ENCODE data around the gene PPY. TPM values are rescaled to one million over a fixed set of nuclear protein-coding genes. Genes with fewer than 3 reads are reported as not detected.
"Not testable (repeated sequence)": the region's sequence is repeated elsewhere in the genome, so short reads cannot be mapped to it uniquely, and the experiment has no call there.

Gene PPY
- total and polyA plus RNA-seq, 7 donors: not detected

GRCh38 chr17:43970366-43970765, 28.1 kb upstream of the PPY start:
- intact Hi-C loops (cut with DNase I): no loop called here
- no peak overlapping the region for H3K27ac ChIP-seq
- no peak for DNase-seq
- no peaks in the 10 kb centered on the region for H3K36me3 ChIP-seq
- no peaks in the 10 kb centered on the region for H3K9me3 ChIP-seq
- TF ChIP-seq POLR2A (IDR thresholded peaks at IDR 0.05): no peak
- TF ChIP-seq EP300 (IDR thresholded peaks at IDR 0.05): no peak
- TF ChIP-seq POLR2AphosphoS5 (IDR thresholded peaks at IDR 0.05): no peak
- no peak for TF ChIP-seq CTCF (IDR thresholded peaks at IDR 0.05)
- no peaks in the 10 kb centered on the region for H3K4me1 ChIP-seq
- no peak overlapping the region for H3K4me3 ChIP-seq
- WGBS, 2 donors: 73 to 86% methylated on average over 4 of the region's 4 CpGs
- peaks cover 0 to 22% (median 3%) of the 10 kb centered on the region in 3 donors for H3K27me3 ChIP-seq

- H3K27ac ChIP-seq: no peak overlapping the region
- intact Hi-C loops (cut with DNase I): no loop called here
- no peaks in the 10 kb centered on the region for H3K27me3 ChIP-seq
- no peak for DNase-seq
- no peaks in the 10 kb centered on the region for H3K4me1 ChIP-seq
- TF ChIP-seq POLR2AphosphoS5 (IDR thresholded peaks at IDR 0.05): no peak
- TF ChIP-seq CTCF (IDR thresholded peaks at IDR 0.05): no peak
- TF ChIP-seq EP300 (IDR thresholded peaks at IDR 0.05): no peak
- H3K36me3 ChIP-seq: no peaks in the 10 kb centered on the region
- no peaks in the 10 kb centered on the region for H3K9me3 ChIP-seq
- 66 to 69% methylated on average over 9 of the region's 9 CpGs for WGBS, 2 donors
- H3K4me3 ChIP-seq: no peak overlapping the region
Measured at GRCh38 chr17:43967251-43967875, 25.1 kb upstream of the PPY start.

- Histone ChIP-seq H3K9me3 (no peaks in the 10 kb centered on the region), H3K27me3 (peaks cover 0 to 5% (median 0%) of the 10 kb centered on the region in 3 donors), H3K27ac (no peak overlapping the region), H3K4me1 (no peaks in the 10 kb centered on the region), H3K4me3 (no peak overlapping the region), H3K36me3 (no peaks in the 10 kb centered on the region)
- DNase-seq: no peak
- WGBS, 2 donors: 27 to 69% methylated on average over 3 of the region's 3 CpGs
- intact Hi-C loops (cut with DNase I): no loop called here
- TF ChIP-seq EP300 (IDR thresholded peaks at IDR 0.05): no peak
- TF ChIP-seq CTCF (IDR thresholded peaks at IDR 0.05): no peak
- no peak for TF ChIP-seq POLR2AphosphoS5 (IDR thresholded peaks at IDR 0.05)
- no peak for TF ChIP-seq POLR2A (IDR thresholded peaks at IDR 0.05)
Measured at GRCh38 chr17:43966276-43966675, 24.0 kb upstream of the PPY start.

DNA sequence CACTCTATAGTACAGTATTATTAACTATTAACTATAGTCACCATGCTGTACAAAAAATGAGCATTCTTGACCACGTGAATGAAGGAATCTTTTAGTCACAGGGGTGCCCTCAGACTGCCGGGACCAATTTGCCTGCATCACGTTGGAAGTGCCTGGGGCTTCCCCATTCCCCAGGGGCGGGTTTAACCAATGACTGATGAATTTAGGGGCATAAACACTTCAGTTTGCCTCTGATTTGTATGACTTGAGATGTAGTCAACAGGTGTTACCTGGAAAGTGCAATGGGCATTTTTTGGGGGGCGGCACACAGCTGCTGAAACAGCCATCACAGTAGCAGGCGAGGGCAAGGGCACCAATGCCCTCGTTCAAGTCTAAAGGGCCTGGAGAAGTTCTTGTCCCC, 20.2 kb upstream of the PPY start:
- DNase-seq: no peak
- H3K4me3 ChIP-seq: no peak overlapping the region
- intact Hi-C loops (cut with DNase I): no loop called here
- no peak overlapping the region for H3K27ac ChIP-seq
- no peaks in the 10 kb centered on the region for H3K36me3 ChIP-seq
- TF ChIP-seq EP300 (IDR thresholded peaks at IDR 0.05): no peak
- TF ChIP-seq POLR2A (IDR thresholded peaks at IDR 0.05): no peak
- no peak for TF ChIP-seq POLR2AphosphoS5 (IDR thresholded peaks at IDR 0.05)
- no peak for TF ChIP-seq CTCF (IDR thresholded peaks at IDR 0.05)
- peaks cover 0 to 9% (median 0%) of the 10 kb centered on the region in 3 donors for H3K27me3 ChIP-seq
- no peaks in the 10 kb centered on the region for H3K9me3 ChIP-seq
- 49 to 62% methylated on average over 7 of the region's 7 CpGs for WGBS, 2 donors
- no peaks in the 10 kb centered on the region for H3K4me1 ChIP-seq

GRCh38 chr17:43961954-43962353, 19.7 kb upstream of the PPY start:
- intact Hi-C loops (cut with DNase I): no loop called here
- Histone ChIP-seq H3K4me3 (no peak overlapping the region), H3K36me3 (no peaks in the 10 kb centered on the region), H3K4me1 (no peaks in the 10 kb centered on the region), H3K27ac (no peak overlapping the region), H3K27me3 (peaks cover 0 to 9% (median 0%) of the 10 kb centered on the region in 3 donors), H3K9me3 (no peaks in the 10 kb centered on the region)
- 61 to 86% methylated on average over 2 of the region's 2 CpGs for WGBS, 2 donors
- DNase-seq: no peak
- TF ChIP-seq EP300 (IDR thresholded peaks at IDR 0.05) (no peak), CTCF (IDR thresholded peaks at IDR 0.05) (no peak), POLR2AphosphoS5 (IDR thresholded peaks at IDR 0.05) (no peak), POLR2A (IDR thresholded peaks at IDR 0.05) (no peak)

DNA sequence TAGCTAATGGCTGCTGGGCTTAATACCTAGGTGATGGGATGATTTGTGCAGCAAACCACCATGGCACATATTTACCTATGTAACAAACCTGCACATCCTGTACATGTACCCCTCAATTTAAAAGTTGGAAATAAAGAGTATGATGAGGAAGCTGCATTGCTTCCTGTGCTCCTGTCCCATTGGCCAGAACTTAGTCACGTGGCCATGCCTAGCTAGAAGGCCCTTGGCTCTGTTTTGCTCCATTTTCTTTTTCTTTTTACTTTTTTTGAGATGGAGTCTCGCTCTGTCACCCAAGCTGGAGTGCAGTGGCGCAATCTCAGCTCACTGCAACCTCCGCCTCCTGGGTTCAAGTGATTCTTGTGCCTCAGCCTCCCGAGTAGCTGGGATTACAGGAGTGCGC, 19.0 kb upstream of the PPY start:
- H3K36me3 ChIP-seq; H3K9me3 ChIP-seq; H3K27me3 ChIP-seq; intact Hi-C loops (cut with DNase I); H3K27ac ChIP-seq; DNase-seq; H3K4me3 ChIP-seq; H3K4me1 ChIP-seq: not testable (repeated sequence)
- WGBS, 2 donors: 89 to 93% methylated on average over 6 of the region's 6 CpGs
